OCI-LY7 (cell line): ENCODE data around the gene NOS2.

Source experiments
- EZH2phosphoT487 ChIP-seq: fragments of 200-600 bp; sonication (generic); IDR thresholded peaks from 2 replicates; pipeline ENCODE4 v1.6.1; 2018; ENCODE audit warnings: low read depth, borderline replicate concordance, mild to moderate bottlenecking, mixed run types, antibody characterized with exemption, low read length, moderate library complexity, mixed read lengths
- TF ChIP-seq, protein P1 (sequence below): fragments of 200-600 bp; sonication (generic); conservative IDR thresholded peaks from 2 replicates; pipeline ENCODE4 v1.5.1; 2014; ENCODE audit warnings: mild to moderate bottlenecking, antibody characterized with exemption, low read length, moderate library complexity, mixed read lengths

DNA sequence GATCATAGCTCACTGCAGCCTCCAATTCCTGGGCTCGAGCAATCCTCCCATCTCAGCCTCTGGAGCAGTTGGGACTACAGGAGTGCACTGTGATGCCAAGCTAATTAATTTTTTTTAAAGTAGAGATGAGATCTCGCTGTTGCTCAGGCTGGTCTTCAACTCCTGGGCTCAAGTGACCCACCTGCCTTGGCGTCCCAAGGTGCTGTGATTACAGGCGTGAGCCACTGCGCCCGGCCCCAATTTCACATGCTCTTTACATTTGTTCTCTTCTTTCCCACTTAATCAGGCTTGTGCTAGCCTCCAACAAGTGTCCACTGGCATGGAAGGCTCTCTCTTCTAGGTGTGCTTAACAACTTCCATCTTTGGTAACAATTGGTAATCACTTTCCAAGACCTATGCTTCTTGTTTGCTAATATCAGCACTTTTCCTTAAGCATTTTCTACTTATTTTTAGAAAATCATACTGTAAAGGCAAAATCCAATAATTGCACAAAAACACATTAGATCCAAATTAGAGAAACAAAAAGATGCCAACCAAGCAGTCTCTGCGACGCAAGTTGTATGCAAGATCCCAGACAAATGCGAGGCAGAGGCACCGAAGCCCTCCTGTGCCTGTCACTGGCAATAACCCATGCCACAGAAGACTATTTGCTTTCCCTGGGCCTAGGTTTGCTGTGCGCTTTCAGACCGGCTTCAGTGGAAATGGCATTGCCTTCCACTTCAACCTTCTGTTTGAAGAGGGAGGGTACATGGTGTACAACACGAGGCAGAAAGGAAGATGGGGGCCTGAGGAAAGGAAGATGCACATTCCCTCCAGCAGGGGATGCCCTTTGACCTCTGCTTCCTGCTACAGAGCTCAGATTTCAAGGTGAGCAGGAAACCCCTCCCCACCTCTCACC, 52.6 kb downstream of the NOS2 start:
- TF ChIP-seq, protein P1, sequence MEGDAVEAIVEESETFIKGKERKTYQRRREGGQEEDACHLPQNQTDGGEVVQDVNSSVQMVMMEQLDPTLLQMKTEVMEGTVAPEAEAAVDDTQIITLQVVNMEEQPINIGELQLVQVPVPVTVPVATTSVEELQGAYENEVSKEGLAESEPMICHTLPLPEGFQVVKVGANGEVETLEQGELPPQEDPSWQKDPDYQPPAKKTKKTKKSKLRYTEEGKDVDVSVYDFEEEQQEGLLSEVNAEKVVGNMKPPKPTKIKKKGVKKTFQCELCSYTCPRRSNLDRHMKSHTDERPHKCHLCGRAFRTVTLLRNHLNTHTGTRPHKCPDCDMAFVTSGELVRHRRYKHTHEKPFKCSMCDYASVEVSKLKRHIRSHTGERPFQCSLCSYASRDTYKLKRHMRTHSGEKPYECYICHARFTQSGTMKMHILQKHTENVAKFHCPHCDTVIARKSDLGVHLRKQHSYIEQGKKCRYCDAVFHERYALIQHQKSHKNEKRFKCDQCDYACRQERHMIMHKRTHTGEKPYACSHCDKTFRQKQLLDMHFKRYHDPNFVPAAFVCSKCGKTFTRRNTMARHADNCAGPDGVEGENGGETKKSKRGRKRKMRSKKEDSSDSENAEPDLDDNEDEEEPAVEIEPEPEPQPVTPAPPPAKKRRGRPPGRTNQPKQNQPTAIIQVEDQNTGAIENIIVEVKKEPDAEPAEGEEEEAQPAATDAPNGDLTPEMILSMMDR, result peak; percentile 52
- no peak for TF ChIP-seq EZH2phosphoT487
